HEK293 (cell line): ENCODE results near the gene UBE2J2.

Experiments used
- SP2 ChIP-seq: fragments of 450-650 bp; formaldehyde crosslinking; IDR thresholded peaks from 2 replicates; pipeline ENCODE4 v1.5.1; 2016; ENCODE audit warnings: missing biosample characterization, missing genetic modification characterization
- ZBTB7A ChIP-seq: fragments of 450-650 bp; formaldehyde crosslinking; IDR thresholded peaks from 2 replicates; pipeline ENCODE4 v1.5.1; 2016; ENCODE audit warnings: low read depth, missing biosample characterization, missing genetic modification characterization
- ZNF600 ChIP-seq: fragments of 450-650 bp; formaldehyde crosslinking; IDR thresholded peaks from 2 replicates; pipeline ENCODE4 v1.5.1; 2016; ENCODE audit warnings: missing biosample characterization, missing genetic modification characterization
- ZNF776 ChIP-seq: fragments of 450-650 bp; formaldehyde crosslinking; IDR thresholded peaks from 2 replicates; pipeline ENCODE4 v1.5.0; 2017; ENCODE audit warnings: missing biosample characterization, missing genetic modification characterization, borderline replicate concordance
- TF ChIP-seq, protein P1 (sequence below): fragments of 450-650 bp; formaldehyde crosslinking; IDR thresholded peaks from 2 replicates; pipeline ENCODE4 v1.5.1; 2016; ENCODE audit warnings: missing biosample characterization, missing genetic modification characterization

DNA sequence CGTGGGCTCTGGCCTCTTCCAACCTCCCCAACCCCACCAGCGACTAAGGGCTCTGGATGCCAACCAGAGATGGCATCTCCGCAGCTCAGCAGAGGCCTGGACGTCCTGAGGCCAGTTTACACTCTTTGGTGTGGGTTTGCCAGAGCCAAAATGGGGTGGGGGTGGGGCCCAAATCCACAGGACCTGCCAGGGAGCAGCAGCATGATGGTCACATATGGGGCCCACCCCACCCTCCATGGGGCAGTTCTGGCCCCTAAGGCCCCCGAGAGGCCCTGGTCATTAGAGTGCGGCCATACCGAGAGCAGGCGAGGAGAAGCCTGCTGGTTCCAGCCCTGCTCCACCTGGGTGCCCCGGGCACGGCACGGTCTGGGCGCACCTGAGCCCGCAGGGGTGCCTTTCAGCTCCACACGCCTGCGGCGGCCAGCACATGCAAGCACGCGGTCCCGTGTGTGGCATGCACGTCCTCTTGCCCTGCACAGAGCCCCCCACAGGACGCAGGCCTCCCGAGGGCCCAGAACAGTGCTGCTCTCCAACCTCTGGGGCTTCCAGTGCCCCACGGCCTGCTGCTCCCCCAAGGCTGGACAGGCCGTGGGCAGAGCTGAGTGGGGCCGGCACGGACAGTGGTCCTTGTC is 31.9 kb downstream of the UBE2J2 start:
- TF ChIP-seq ZNF776 (tag by site-specific recombination) (no peak), ZNF600 (tag by site-specific recombination) (no peak), SP2 (tag by site-specific recombination) (no peak; the same call in 1 of the 2 replicates), ZBTB7A (tag by site-specific recombination) (no peak)
- TF ChIP-seq, protein P1, sequence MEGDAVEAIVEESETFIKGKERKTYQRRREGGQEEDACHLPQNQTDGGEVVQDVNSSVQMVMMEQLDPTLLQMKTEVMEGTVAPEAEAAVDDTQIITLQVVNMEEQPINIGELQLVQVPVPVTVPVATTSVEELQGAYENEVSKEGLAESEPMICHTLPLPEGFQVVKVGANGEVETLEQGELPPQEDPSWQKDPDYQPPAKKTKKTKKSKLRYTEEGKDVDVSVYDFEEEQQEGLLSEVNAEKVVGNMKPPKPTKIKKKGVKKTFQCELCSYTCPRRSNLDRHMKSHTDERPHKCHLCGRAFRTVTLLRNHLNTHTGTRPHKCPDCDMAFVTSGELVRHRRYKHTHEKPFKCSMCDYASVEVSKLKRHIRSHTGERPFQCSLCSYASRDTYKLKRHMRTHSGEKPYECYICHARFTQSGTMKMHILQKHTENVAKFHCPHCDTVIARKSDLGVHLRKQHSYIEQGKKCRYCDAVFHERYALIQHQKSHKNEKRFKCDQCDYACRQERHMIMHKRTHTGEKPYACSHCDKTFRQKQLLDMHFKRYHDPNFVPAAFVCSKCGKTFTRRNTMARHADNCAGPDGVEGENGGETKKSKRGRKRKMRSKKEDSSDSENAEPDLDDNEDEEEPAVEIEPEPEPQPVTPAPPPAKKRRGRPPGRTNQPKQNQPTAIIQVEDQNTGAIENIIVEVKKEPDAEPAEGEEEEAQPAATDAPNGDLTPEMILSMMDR (tag by site-specific recombination), result no peak
